Measurements from ENCODE around the gene HOOK2. TPM values are rescaled to one million over a fixed set of nuclear protein-coding genes. Genes with fewer than 3 reads are reported as not detected.

The HOOK2 gene
- total and polyA plus RNA-seq, 9 of the 15 experiments (the other 6 are each of a cell fraction or from before 2014, with no cell fraction given) = 1.3 to 17.2 (median 9.9) TPM

- TF ChIP-seq ZNF445 (CRISPR knock-in tag; IDR thresholded peaks at IDR 0.05; ENCODE audit: low read depth) (no peak), ATF3 (IDR thresholded peaks at IDR 0.05) (no peak), ATF3 (CRISPR knock-in tag; conservative IDR thresholded peaks at IDR 0.05) (no peak), MYBL2 (IDR thresholded peaks at IDR 0.05; ENCODE audit: low read depth) (no peak), MYBL2 (CRISPR knock-in tag; IDR thresholded peaks at IDR 0.05; ENCODE audit: borderline replicate concordance) (no peak), ZNF124 (CRISPR knock-in tag; IDR thresholded peaks at IDR 0.05) (0 out of 2 replicates have a peak, but pooled peaks have one; percentile 20), TFAP4 (CRISPR knock-in tag; IDR thresholded peaks at IDR 0.05; ENCODE audit: borderline replicate concordance) (0 out of 2 replicates have a peak, but pooled peaks have one; percentile 37), THAP12 (CRISPR knock-in tag; IDR thresholded peaks at IDR 0.05) (no peak), YBX1 (IDR thresholded peaks at IDR 0.05) (no peak), ZNF395 (CRISPR knock-in tag; IDR thresholded peaks at IDR 0.05) (no peak), ZBTB2 (IDR thresholded peaks at IDR 0.05) (no peak), HBP1 (CRISPR knock-in tag; IDR thresholded peaks at IDR 0.05) (0 out of 2 replicates have a peak, but pooled peaks have one; percentile 61), NONO (IDR thresholded peaks at IDR 0.05; ENCODE audit: low read depth in 2 of 2, low read length in 1 of 2) (0 out of 4 replicates have a peak, but pooled peaks of 1 of the 2 experiments have one; percentile 4), ZNF639 (CRISPR knock-in tag; conservative IDR thresholded peaks at IDR 0.05 in 1 of 2, IDR thresholded peaks at IDR 0.05 in 1 of 2) (no peak)
These were observed at the start of gene HOOK2 (continued) for GRCh38 chr19:12774588-12775555.
